AG04450 (cell line): Measurements from ENCODE around the gene TSPAN9. TPM values are rescaled to one million over a fixed set of nuclear protein-coding genes. Genes with fewer than 3 reads are reported as not detected.

ENCODE experiments used
- CTCF ChIA-PET: fragments of 300-600, 350-600 bp; formaldehyde crosslinking; extraction: SDS; loops from one replicate; lab custom pipeline; 2022; ENCODE audit warnings: antibody characterized with exemption, inconsistent platforms; lab: Charles Lee
- POLR2A ChIA-PET: fragments of 350-600 bp; formaldehyde crosslinking; extraction: SDS; loops from one replicate; lab custom pipeline; 2021; ENCODE audit warnings: antibody characterized with exemption, inconsistent platforms; lab: Yijun Ruan, JAX
- DNase-seq: peaks from one replicate; pipeline ENCODE4 v3.0.0-alpha.2; 2011; ENCODE audit warnings: low read depth, low spot score
- H3K27ac ChIP-seq: one replicate; pipeline ENCODE4 v1.5.1; 2012; ENCODE audit warnings: low read depth, low read length, control low read depth
- H3K27me3 ChIP-seq: one replicate; pipeline ENCODE4 v1.6.0; 2012; ENCODE audit warnings: low read length; ENCODE audit not compliant: control insufficient read depth, insufficient read depth
- H3K4me3 ChIP-seq: 2 replicates; pipeline ENCODE4 v1.5.1; 2011; ENCODE audit warnings: mild to moderate bottlenecking, low read depth, low read length, control low read depth
- H3K9me3 ChIP-seq: 2 replicates; pipeline ENCODE4 v1.5.1; 2012; ENCODE audit warnings: low read length; ENCODE audit not compliant: control insufficient read depth, insufficient read depth
- polyA plus RNA-seq: library from polyadenylated mRNA; depleted of rRNA; stranded (reverse); fragments of >200 nt; gene quantifications from 2 replicates; pipeline ENCODE4 v1.2.3, GENCODE V29; 2011
- TF ChIP-seq, protein P1 (sequence below): IDR thresholded peaks from 2 replicates; pipeline ENCODE4 v1.5.1; 2011; ENCODE audit warnings: low read depth, low read length, control low read depth, inconsistent platforms

TSPAN9 gene
- polyA plus RNA-seq, 1 experiment: 68.0 TPM

DNA sequence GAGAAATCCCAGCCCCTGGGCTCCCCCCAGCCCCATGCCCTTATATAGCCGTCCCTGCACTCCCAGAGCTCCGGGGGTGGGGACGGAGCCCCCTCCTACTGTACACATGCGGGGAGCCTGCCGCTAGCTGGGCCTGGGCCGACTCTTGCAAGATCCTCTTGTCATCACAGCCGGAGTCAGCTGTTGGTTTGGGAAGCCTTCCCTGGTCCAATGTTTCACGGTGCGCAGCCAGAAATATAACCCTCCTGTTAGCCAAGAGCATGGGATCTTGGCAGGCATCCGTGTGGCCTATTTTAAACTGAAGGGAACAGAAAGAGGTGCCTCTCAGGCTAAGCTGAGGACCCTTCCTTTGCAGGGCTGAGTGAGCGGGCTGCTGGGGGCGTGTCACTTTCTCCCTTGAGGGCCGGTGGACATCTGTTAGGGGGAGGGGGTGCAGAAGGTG, 175.3 kb downstream of the TSPAN9 start:
- H3K27ac ChIP-seq: peak overlapping the region; percentile 39
- ChIA-PET POLR2A (no interaction called here), CTCF (interaction anchor here (0.5 to 2.1 kb wide), 4 partner anchors 23 to 179 kb away, joined by 3 to 16 read pairs (median 8); no protein-coding TSS in a partner anchor)
- TF ChIP-seq, protein P1, sequence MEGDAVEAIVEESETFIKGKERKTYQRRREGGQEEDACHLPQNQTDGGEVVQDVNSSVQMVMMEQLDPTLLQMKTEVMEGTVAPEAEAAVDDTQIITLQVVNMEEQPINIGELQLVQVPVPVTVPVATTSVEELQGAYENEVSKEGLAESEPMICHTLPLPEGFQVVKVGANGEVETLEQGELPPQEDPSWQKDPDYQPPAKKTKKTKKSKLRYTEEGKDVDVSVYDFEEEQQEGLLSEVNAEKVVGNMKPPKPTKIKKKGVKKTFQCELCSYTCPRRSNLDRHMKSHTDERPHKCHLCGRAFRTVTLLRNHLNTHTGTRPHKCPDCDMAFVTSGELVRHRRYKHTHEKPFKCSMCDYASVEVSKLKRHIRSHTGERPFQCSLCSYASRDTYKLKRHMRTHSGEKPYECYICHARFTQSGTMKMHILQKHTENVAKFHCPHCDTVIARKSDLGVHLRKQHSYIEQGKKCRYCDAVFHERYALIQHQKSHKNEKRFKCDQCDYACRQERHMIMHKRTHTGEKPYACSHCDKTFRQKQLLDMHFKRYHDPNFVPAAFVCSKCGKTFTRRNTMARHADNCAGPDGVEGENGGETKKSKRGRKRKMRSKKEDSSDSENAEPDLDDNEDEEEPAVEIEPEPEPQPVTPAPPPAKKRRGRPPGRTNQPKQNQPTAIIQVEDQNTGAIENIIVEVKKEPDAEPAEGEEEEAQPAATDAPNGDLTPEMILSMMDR: no peak
- DNase-seq: peak; percentile 65
- no peaks in the 10 kb centered on the region for H3K27me3 ChIP-seq
- H3K9me3 ChIP-seq: no peaks in the 10 kb centered on the region; the same call in 1 of the 2 replicates
- no peak overlapping the region for H3K4me3 ChIP-seq

DNA sequence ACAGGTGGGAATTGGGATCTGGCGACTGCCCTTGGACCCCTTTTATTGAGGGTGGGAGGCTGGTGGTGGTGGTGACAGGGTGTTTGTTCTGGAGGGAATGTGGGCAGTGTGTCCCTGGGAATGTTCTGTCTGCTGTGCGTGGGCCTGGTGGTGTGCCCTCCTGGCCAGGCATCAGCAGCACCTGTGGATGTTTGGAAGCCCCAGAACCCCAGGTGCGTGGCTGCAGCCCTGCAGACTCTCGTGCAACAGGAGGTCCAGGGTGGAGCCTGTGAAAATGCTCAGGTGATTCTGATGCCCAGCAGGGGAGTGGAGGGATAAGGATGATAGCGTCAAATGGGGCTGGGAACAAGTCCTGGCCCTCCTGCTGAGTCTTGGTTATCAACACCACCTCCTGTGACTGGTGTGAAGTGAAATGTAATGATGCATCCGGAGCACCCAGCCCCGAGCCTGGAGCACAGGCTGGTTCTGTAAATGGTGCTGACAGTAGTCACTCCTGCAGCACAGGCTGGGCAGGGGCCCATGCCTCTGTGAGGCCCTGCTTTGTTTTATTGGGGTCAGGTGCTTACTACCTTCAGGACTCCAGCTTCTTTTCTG, 176.6 kb downstream of the TSPAN9 start:
- Histone ChIP-seq H3K9me3 (no peaks in the 10 kb centered on the region; the same call in 1 of the 2 replicates), H3K27me3 (no peaks in the 10 kb centered on the region), H3K27ac (no peak overlapping the region), H3K4me3 (no peak overlapping the region)
- TF ChIP-seq, protein P1: no peak
- DNase-seq: no peak
- CTCF ChIA-PET: no interaction called here
- POLR2A ChIA-PET: no interaction called here

DNA sequence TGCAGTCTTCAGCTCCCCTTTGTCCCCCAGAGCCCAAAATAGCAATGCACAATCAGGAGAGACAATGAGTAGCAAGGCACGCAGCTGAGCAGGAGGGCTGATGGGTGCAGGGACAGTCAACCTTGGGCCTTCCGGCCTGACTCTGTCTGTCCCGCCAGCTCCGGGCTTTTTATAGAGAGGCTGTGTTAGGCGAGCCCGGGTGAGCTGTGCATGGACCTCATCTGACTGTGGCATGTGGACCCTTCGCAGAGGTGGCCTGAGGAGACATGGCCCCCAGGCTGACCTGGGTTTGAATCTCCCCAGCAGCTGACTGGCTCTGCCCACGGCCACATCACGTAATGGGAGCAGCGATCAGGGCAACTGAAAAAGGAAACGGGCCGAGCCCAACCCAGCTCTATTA, 177.9 kb downstream of the TSPAN9 start:
- no peaks in the 10 kb centered on the region for H3K27me3 ChIP-seq
- H3K9me3 ChIP-seq: no peaks in the 10 kb centered on the region; the same call in 1 of the 2 replicates
- TF ChIP-seq, protein P1: no peak
- H3K4me3 ChIP-seq: no peak overlapping the region
- CTCF ChIA-PET: interaction anchor here (1.0 kb wide), 1 partner anchor 21 kb away, joined by 3 read pairs; no protein-coding TSS in a partner anchor
- POLR2A ChIA-PET: no interaction called here
- no peak for DNase-seq
- H3K27ac ChIP-seq: no peak overlapping the region

DNA sequence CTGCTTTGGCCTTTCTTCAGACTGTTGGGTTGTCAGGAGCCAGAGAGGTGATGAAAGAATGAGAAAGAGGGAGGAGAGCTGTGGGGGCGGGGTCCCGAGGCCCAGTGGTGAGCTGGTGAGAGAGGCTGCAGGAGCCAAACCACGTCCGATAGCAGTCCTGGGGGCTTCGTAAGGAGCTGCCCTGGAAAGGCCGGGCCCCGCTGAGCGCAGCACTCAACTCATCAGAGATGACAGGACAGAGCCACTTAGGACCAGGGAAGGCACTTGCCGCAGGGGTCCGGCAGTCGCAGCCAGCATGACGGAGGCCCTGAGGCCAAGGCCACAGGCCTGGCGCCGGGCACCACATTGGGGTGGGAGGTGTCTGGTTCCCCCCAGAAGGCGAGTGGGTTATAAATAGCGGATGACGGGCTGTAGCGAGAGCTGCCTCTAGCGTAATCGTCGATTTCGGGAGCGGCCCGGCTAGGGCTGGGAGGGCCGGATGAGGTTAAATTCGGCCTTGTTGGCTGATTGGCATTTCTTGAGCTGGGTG, 179.0 kb downstream of the TSPAN9 start:
- Histone ChIP-seq H3K27me3 (no peaks in the 10 kb centered on the region), H3K9me3 (no peaks in the 10 kb centered on the region; the same call in 1 of the 2 replicates), H3K27ac (no peak overlapping the region), H3K4me3 (no peak overlapping the region)
- DNase-seq: no peak
- TF ChIP-seq, protein P1: no peak
- ChIA-PET CTCF (interaction anchor here (1.5 to 3.9 kb wide), 4 partner anchors 20 to 183 kb away, joined by 5 to 14 read pairs (median 6); no protein-coding TSS in a partner anchor), POLR2A (no interaction called here)

DNA sequence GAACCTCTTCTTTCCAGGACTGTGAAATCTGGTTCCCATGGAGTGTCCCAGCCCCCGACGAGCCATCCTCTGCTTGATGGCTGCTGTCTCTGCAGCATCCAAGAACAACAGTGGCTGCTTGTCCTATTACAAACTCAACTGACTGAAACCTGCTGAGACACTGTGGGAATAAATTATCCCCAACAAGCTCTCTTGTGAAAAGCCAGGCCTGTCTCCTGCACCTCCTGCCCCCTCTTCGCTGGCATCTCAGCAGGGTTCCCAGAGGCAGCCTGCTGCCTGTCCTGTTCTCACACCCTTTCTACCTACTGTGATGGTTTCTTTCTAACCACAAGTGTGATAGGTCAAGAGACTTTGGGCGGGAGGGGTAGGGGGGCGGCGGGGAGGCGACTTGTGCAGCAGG, 180.2 kb downstream of the TSPAN9 start:
- DNase-seq: no peak
- no peak overlapping the region for H3K27ac ChIP-seq
- H3K9me3 ChIP-seq: no peaks in the 10 kb centered on the region; the same call in 1 of the 2 replicates
- CTCF ChIA-PET: interaction anchor here (1.5 to 3.9 kb wide), 5 partner anchors 18 to 184 kb away, joined by 5 to 14 read pairs (median 6); no protein-coding TSS in a partner anchor
- TF ChIP-seq, protein P1: no peak
- H3K27me3 ChIP-seq: no peaks in the 10 kb centered on the region
- POLR2A ChIA-PET: no interaction called here
- no peak overlapping the region for H3K4me3 ChIP-seq
